Neural cell (in vitro differentiated cells): ENCODE results near the gene RAD9A.

Experiments
- CTCF ChIP-seq: fragments of 450-650 bp; IDR thresholded peaks from 2 replicates; pipeline ENCODE4 v1.5.1; 2014; ENCODE audit warnings: antibody characterized with exemption, mild to moderate bottlenecking, moderate library complexity; ENCODE audit not compliant: poor library complexity, severe bottlenecking
- EP300 ChIP-seq: fragments of 450-650 bp; conservative IDR thresholded peaks from 2 replicates; pipeline ENCODE4 v1.6.1; 2014; ENCODE audit warnings: antibody characterized with exemption, mild to moderate bottlenecking, moderate library complexity; ENCODE audit not compliant: poor library complexity, severe bottlenecking
- EZH2 ChIP-seq: fragments of 200-600, 300-800 bp; shearing (Covaris generic), sonication (generic); IDR thresholded peaks from 2 replicates; pipeline ENCODE4 v1.6.1; 2014; ENCODE audit warnings: antibody characterized with exemption, low read length, borderline replicate concordance, mild to moderate bottlenecking; ENCODE audit not compliant: insufficient read depth, poor library complexity, severe bottlenecking
- MXI1 ChIP-seq: fragments of 450-650 bp; conservative IDR thresholded peaks from 2 replicates; pipeline ENCODE4 v1.6.1; 2014; ENCODE audit warnings: antibody characterized with exemption, mild to moderate bottlenecking; ENCODE audit not compliant: poor library complexity, severe bottlenecking
- POLR2AphosphoS5 ChIP-seq: IDR thresholded peaks from 2 replicates; pipeline ENCODE4 v1.6.1; 2012
- REST ChIP-seq: IDR thresholded peaks from 2 replicates; pipeline ENCODE4 v1.6.1; 2012; ENCODE audit warnings: borderline replicate concordance
- TAF1 ChIP-seq: IDR thresholded peaks from 2 replicates; pipeline ENCODE4 v1.6.1; 2012; ENCODE audit warnings: low read depth

GRCh38 chr11:67376873-67377808, 14.6 kb upstream of the RAD9A start:
- no peak for TF ChIP-seq CTCF
- no peak for TF ChIP-seq POLR2AphosphoS5
- TF ChIP-seq EZH2, result no peak
- no peak for TF ChIP-seq EP300
- TF ChIP-seq REST, result no peak
- no peak for TF ChIP-seq TAF1
- TF ChIP-seq MXI1, result no peak
